ENCODE data around the gene CTSZ. TPM values are rescaled to one million over a fixed set of nuclear protein-coding genes. Genes with fewer than 3 reads are reported as not detected.

The CTSZ gene
- total RNA-seq, 2 experiments from 2014 or later: 14.7 to 17.7 TPM

DNA sequence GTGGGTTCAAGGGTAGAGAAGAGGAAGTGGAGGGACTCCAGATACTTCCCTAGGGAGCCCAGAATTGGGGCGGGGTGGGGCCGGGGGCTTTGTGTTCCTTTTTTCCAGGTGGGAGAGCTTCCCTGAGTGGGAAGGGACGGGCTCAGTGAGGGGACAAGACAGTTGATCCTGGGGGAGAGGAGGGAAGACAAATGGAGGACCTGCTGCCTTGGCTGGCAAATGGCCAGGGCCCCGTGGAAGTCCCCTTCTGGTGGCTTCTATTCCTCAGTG is 2.6 kb downstream of the CTSZ start:
- Histone ChIP-seq H3K27ac (ENCODE audit: low read depth in 1 of 2, low read length in 2 of 2) (peak overlapping the region in 1 of 2 donors; percentile 40), H3K9me3 (ENCODE audit: control insufficient read depth in 1 of 2, insufficient read depth in 1 of 2, low read length in 2 of 2) (no peaks in the 10 kb centered on the region), H3K27me3 (ENCODE audit: control insufficient read depth in 1 of 2, insufficient read depth in 2 of 2, low read length in 2 of 2) (no peaks in the 10 kb centered on the region), H3K36me3 (ENCODE audit: insufficient read depth, low read length) (no peaks in the 10 kb centered on the region), H3K4me3 (ENCODE audit: low read length) (peak overlapping the region; percentile 72), H3K4me1 (ENCODE audit: insufficient read depth, low read length) (peaks cover 45% of the 10 kb centered on the region)
- DNase-seq: peak in 12 of 14 experiments; percentile 24 to 86 (median 49)
- peaks cover 5% of the 10 kb centered on the region for H3K36me3 Mint-ChIP-seq (ENCODE audit: low read depth)
- ChIA-PET CTCF (no interaction called here), POLR2A (interaction anchor here (2.3 kb wide), 1 partner anchor 27 kb away, joined by 17 read pairs; the partner anchor contains the start of gene ATP5F1E)
- intact Hi-C loops (cut with DNase I, micrococcal nuclease): no loop called here
- no peaks in the 10 kb centered on the region for H3K27me3 Mint-ChIP-seq
- no peaks in the 10 kb centered on the region for H3K9me3 Mint-ChIP-seq
- TF ChIP-seq, protein P1, sequence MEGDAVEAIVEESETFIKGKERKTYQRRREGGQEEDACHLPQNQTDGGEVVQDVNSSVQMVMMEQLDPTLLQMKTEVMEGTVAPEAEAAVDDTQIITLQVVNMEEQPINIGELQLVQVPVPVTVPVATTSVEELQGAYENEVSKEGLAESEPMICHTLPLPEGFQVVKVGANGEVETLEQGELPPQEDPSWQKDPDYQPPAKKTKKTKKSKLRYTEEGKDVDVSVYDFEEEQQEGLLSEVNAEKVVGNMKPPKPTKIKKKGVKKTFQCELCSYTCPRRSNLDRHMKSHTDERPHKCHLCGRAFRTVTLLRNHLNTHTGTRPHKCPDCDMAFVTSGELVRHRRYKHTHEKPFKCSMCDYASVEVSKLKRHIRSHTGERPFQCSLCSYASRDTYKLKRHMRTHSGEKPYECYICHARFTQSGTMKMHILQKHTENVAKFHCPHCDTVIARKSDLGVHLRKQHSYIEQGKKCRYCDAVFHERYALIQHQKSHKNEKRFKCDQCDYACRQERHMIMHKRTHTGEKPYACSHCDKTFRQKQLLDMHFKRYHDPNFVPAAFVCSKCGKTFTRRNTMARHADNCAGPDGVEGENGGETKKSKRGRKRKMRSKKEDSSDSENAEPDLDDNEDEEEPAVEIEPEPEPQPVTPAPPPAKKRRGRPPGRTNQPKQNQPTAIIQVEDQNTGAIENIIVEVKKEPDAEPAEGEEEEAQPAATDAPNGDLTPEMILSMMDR (IDR thresholded peaks at IDR 0.05): no peak
- no peak for ATAC-seq (ENCODE audit: poor library complexity)
- H3K4me1 Mint-ChIP-seq (ENCODE audit: low read depth): peaks cover 37% of the 10 kb centered on the region
- H3K4me3 Mint-ChIP-seq: peak overlapping the region; percentile 86
- H3K27ac Mint-ChIP-seq: peak overlapping the region; percentile 76

DNA sequence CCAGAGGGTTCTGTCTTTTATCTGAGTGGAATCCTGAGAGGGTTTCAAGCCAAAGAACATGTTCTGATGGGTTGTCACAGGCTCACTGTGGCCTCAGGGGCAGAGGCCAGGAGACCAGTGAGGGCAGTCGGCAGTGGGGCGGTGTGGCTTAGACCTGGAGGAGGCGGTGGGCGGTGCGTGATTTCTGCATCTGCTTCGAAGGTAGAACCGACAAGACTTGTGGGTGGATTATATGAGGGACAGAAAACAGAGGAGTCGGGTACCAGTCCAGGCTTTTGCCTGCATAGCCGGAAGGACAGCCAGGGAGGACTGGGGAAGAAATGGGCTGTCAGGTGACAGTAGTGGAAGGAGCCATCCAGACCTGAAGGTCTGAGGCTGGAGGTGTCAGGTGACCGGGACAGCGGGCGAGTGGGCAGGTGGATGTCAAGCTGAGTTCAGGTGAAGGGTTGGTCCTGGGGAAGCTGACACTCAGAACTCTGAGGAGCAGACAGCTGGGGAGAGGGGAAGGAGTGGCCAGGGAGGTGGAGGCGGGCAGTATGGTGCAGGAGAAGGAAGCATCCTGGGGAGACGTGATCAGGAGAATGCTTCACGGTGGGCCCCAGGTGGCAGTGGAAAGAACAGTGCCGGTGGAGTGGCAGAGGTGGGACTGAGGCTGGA is 3.1 kb downstream of the CTSZ start:
- intact Hi-C loops (cut with DNase I, micrococcal nuclease): no loop called here
- peaks cover 45% of the 10 kb centered on the region for H3K4me1 ChIP-seq (ENCODE audit: insufficient read depth, low read length)

DNA sequence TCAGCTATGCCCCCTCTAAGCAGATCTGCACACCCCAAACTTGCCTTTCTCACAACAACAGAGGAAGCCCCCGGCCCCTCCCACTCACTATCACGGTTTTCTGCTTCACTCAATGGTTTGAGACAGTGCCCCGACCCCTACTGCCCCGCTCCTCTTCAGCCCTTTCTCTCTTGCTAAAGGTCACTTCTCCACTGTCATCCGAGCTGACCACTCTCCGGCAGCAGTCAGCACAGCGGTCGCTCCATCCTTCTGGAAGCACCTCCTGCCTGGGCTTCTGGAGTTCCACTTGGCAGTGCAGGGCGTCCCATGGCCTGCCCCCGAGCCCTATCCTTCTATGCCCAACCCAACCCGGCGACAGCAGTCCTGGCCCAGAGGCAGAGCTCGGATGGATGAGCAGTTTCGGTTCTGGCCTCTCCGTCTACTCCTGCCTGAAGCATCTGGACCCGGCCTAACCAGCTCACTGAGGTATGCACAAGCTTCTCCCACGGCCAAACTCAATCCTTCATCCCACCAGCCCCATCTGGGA is 4.1 kb downstream of the CTSZ start:
- ChIA-PET CTCF (no interaction called here), POLR2A (no interaction called here)
- H3K4me3 ChIP-seq (ENCODE audit: low read length): no peak overlapping the region
- intact Hi-C loops (cut with DNase I, micrococcal nuclease): no loop called here
- TF ChIP-seq, protein P1 (IDR thresholded peaks at IDR 0.05): no peak
- no peaks in the 10 kb centered on the region for H3K27me3 Mint-ChIP-seq
- H3K9me3 ChIP-seq (ENCODE audit: control insufficient read depth in 1 of 2, insufficient read depth in 1 of 2, low read length in 2 of 2): no peaks in the 10 kb centered on the region
- ATAC-seq (ENCODE audit: poor library complexity) (no peak), DNase-seq (no peak)
- peak overlapping the region; percentile 76 for H3K27ac Mint-ChIP-seq
- no peaks in the 10 kb centered on the region for H3K27me3 ChIP-seq (ENCODE audit: control insufficient read depth in 1 of 2, insufficient read depth in 2 of 2, low read length in 2 of 2)
- H3K36me3 ChIP-seq (ENCODE audit: insufficient read depth, low read length): no peaks in the 10 kb centered on the region
- no peak overlapping the region for H3K27ac ChIP-seq (ENCODE audit: low read depth in 1 of 2, low read length in 2 of 2)
- H3K36me3 Mint-ChIP-seq (ENCODE audit: low read depth): peaks cover 5% of the 10 kb centered on the region
- H3K9me3 Mint-ChIP-seq: no peaks in the 10 kb centered on the region
- H3K4me1 ChIP-seq (ENCODE audit: insufficient read depth, low read length): peaks cover 40% of the 10 kb centered on the region
- no peak overlapping the region for H3K4me3 Mint-ChIP-seq
- H3K4me1 Mint-ChIP-seq (ENCODE audit: low read depth): peaks cover 37% of the 10 kb centered on the region

More for the DNA sequence above, 3.1 kb downstream of the CTSZ start:
- no peaks in the 10 kb centered on the region for H3K36me3 ChIP-seq (ENCODE audit: insufficient read depth, low read length)
- POLR2A ChIA-PET: interaction anchor here (0.6 kb wide), 1 partner anchor 33 kb away, joined by 4 read pairs; no protein-coding TSS in a partner anchor
- TF ChIP-seq, protein P1 (IDR thresholded peaks at IDR 0.05): no peak
- H3K27ac ChIP-seq (ENCODE audit: low read depth in 1 of 2, low read length in 2 of 2): peak overlapping the region in 1 of 2 donors; percentile 40
- H3K4me3 ChIP-seq (ENCODE audit: low read length): peak overlapping the region; percentile 72
- H3K27me3 ChIP-seq (ENCODE audit: control insufficient read depth in 1 of 2, insufficient read depth in 2 of 2, low read length in 2 of 2): no peaks in the 10 kb centered on the region
- peak overlapping the region; percentile 62 for H3K4me3 Mint-ChIP-seq
- H3K9me3 ChIP-seq (ENCODE audit: control insufficient read depth in 1 of 2, insufficient read depth in 1 of 2, low read length in 2 of 2): no peaks in the 10 kb centered on the region
- H3K27me3 Mint-ChIP-seq: no peaks in the 10 kb centered on the region
- no peaks in the 10 kb centered on the region for H3K9me3 Mint-ChIP-seq
- H3K4me1 Mint-ChIP-seq (ENCODE audit: low read depth): peaks cover 37% of the 10 kb centered on the region
- DNase-seq (no peak), ATAC-seq (ENCODE audit: poor library complexity) (no peak)
- CTCF ChIA-PET: no interaction called here
- H3K36me3 Mint-ChIP-seq (ENCODE audit: low read depth): peaks cover 5% of the 10 kb centered on the region
- H3K27ac Mint-ChIP-seq: peak overlapping the region; percentile 76
